Amniotic epithelial cell (primary cell): ENCODE data around the gene DACT2.

Experiments
- DNase-seq: peaks from one replicate; pipeline ENCODE4 v3.0.0-alpha.2; 2010; ENCODE audit warnings: low read depth

Gene DACT2

GRCh38 chr6:168348186-168348585 is 28.6 kb upstream of the DACT2 start:
- no peak for DNase-seq

- no peak for DNase-seq
Measured at GRCh38 chr6:168347615-168348014, 28.0 kb upstream of the DACT2 start.

- DNase-seq = no peak
Measured at GRCh38 chr6:168347053-168347452, 27.5 kb upstream of the DACT2 start.

GRCh38 chr6:168345896-168346754 is 26.5 kb upstream of the DACT2 start:
- DNase-seq = no peak

GRCh38 chr6:168345266-168345665 is 25.7 kb upstream of the DACT2 start:
- no peak for DNase-seq

- DNase-seq = no peak
Measured at GRCh38 chr6:168344338-168344737, 24.8 kb upstream of the DACT2 start.

GRCh38 chr6:168343239-168344150 is 23.9 kb upstream of the DACT2 start:
- no peak for DNase-seq

GRCh38 chr6:168342636-168343035 is 23.1 kb upstream of the DACT2 start:
- no peak for DNase-seq

- no peak for DNase-seq
Measured at GRCh38 chr6:168341280-168341900, 21.8 kb upstream of the DACT2 start.

GRCh38 chr6:168340819-168341218 is 21.2 kb upstream of the DACT2 start:
- no peak for DNase-seq

- no peak for DNase-seq
Measured at GRCh38 chr6:168338777-168339176, 19.2 kb upstream of the DACT2 start.

- no peak for DNase-seq
Measured at GRCh38 chr6:168336967-168337366, 17.4 kb upstream of the DACT2 start.

- DNase-seq = peak; percentile 13
Measured at GRCh38 chr6:168333989-168334388, 14.4 kb upstream of the DACT2 start.

- DNase-seq = no peak
Measured at GRCh38 chr6:168333491-168333890, 13.9 kb upstream of the DACT2 start.

- no peak for DNase-seq
Measured at GRCh38 chr6:168333039-168333438, 13.5 kb upstream of the DACT2 start.

GRCh38 chr6:168332020-168332419 is 12.4 kb upstream of the DACT2 start:
- no peak for DNase-seq

GRCh38 chr6:168331058-168331457 is 11.5 kb upstream of the DACT2 start:
- no peak for DNase-seq

GRCh38 chr6:168330403-168330802 is 10.8 kb upstream of the DACT2 start:
- no peak for DNase-seq

- no peak for DNase-seq
Measured at GRCh38 chr6:168328086-168328485, 8.5 kb upstream of the DACT2 start.

- DNase-seq = peak; percentile 89
Measured at GRCh38 chr6:168326294-168327261, 7.0 kb upstream of the DACT2 start.

- DNase-seq = peak; percentile 10
Measured at GRCh38 chr6:168322966-168323365, 3.4 kb upstream of the DACT2 start.
